GM20000 (cell line): Measurements from ENCODE around the gene USP40.

ENCODE experiments used
- DNase-seq: peaks from one replicate; pipeline ENCODE4 v3.0.0; 2012; ENCODE audit warnings: low spot score
- TF ChIP-seq, protein P1 (sequence below): IDR thresholded peaks from 2 replicates; pipeline ENCODE4 v1.5.1; 2012; ENCODE audit warnings: mild to moderate bottlenecking, control low read depth; ENCODE audit errors: extremely low read depth, missing control alignments

Gene USP40

DNA sequence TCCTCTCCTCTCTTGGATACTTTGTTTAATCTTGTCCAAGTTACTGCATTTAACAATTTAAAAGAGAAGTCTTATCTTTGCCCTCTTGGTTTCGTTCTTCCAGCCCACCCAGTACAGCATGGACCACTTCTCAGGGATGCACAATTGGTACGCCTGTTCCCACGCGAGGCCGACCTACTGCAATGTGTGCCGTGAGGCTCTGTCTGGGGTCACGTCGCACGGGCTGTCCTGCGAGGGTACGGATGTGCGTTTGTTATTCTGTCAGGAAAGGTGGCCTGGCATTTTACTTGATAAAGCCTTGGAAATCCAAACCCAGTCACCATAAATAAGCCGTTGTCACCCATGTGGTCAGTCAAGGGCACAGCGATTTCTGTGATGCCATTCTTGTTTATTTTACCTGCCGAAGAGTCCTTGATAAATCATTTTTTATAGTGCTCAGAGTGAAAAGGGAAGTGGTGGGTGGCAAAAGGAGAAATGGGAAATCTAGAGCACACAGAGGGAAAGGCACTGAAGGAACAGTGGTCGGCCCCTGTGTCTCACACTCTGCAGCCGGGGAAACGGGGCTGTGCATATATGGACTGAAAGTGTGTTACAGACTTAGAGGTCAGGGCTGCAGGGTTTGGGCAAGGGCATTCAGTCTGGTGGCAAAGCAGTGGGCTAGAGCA, 131.8 kb downstream of the USP40 start:
- DNase-seq: no peak
- TF ChIP-seq, protein P1, sequence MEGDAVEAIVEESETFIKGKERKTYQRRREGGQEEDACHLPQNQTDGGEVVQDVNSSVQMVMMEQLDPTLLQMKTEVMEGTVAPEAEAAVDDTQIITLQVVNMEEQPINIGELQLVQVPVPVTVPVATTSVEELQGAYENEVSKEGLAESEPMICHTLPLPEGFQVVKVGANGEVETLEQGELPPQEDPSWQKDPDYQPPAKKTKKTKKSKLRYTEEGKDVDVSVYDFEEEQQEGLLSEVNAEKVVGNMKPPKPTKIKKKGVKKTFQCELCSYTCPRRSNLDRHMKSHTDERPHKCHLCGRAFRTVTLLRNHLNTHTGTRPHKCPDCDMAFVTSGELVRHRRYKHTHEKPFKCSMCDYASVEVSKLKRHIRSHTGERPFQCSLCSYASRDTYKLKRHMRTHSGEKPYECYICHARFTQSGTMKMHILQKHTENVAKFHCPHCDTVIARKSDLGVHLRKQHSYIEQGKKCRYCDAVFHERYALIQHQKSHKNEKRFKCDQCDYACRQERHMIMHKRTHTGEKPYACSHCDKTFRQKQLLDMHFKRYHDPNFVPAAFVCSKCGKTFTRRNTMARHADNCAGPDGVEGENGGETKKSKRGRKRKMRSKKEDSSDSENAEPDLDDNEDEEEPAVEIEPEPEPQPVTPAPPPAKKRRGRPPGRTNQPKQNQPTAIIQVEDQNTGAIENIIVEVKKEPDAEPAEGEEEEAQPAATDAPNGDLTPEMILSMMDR: no peak

DNA sequence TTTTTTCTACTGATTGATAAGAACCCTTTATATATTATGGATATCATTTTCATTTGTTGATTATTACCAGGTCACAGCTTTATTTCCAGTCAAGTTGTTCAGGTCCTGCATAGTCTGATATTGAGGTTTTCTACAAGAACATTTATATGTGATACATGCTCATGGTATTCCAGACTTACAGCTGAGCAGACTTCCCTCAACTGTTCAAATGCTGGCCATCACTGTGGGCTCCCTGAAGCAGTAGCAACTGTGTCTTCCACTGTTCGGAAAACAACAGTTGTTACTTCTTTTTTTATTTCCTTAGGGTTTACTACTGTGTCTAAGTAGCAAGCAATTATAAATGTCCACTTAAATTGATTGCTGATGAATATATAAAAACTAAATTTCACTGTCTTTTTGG, 132.8 kb downstream of the USP40 start:
- DNase-seq: no peak
- TF ChIP-seq, protein P1: no peak

DNA sequence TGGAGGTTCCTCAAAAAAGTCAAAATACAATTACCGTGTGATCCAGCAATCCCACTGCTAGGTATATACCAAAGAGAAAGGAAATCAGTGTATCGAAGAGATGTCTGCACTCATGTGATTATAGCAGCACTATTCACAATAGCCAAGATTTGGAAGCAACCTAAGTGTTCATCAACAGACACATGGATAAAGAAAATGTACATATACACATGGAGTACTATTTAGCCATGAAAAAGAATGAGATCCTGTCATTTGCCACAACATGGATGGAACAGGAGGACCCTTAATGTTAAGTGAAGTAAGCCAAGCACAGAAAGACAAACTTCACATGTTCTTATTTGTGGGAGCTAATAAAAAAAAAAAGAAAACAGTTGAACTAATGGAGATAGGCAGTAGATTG, 133.6 kb downstream of the USP40 start:
- TF ChIP-seq, protein P1: no peak
- no peak for DNase-seq

DNA sequence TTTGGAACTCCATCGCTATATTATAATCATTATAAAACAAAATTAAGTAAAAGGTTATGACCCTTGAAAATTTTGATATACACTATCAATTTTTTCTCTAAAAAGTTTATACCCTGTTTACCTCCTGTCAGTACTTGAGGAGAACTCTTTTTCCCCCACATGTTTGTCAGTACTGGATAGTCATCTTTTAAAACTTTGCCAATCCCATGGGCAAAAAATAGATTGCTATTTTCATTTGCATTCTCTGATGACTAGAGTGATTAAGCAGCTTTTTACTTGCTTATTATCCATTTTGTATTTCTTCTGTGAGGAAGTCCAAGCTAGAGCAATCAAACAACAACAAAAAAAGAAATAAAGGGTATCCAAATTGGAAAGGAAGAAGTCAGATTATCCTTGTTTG, 135.9 kb downstream of the USP40 start:
- TF ChIP-seq, protein P1: no peak
- no peak for DNase-seq

DNA sequence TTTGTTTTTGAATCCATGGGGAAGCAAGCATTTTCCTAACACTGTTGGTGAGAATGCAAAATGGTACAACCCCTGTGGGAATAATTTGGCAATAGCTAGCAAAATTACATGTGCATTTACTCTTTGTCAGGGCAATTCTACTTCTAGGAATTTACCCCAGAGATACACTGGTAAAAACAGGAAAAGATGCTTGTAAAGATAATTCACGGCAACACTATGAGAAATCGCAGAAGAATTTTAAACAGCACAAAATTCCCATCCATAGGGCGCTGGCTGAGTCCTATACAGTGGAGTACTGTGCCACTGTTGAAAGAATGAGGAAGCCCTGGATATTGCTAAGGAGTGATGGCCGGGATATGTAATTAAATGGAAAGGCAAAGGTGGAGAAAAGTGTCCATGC, 136.5 kb downstream of the USP40 start:
- TF ChIP-seq, protein P1: no peak
- no peak for DNase-seq

DNA sequence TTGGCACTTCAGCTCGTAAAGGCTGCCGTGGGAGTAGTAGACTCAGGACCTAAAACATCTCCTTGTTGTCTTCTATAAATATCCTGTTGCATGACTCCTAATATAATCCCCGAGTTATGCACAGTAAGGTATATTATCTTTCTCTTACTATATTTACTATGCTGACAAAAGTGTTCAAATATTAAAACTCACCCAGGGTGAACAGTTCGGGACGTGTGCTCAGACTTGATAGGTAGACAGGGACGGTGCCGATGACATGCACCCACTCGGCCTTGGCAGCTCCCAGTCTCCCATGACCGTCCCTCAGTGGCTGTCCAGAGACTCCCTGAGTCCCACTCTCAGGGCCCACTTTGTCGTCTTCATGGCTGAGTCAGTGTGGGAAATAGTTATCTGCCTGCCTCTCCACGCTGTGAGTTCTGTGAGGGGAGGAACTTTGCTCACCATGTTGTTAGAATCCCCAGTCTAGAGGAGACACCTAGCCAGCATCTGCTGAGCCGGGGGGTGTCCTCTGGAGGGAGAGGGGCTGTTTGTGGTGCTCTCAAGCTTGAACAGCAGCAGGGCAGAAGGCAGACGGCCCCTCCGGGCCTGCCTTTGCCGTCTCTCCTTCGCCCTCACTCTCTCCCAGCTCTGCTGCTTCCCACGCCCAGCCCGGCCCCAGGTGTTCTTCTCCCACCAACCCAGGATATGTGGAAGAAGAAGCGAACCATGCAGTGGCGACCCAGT, 137.2 kb downstream of the USP40 start:
- TF ChIP-seq, protein P1: no peak

DNA sequence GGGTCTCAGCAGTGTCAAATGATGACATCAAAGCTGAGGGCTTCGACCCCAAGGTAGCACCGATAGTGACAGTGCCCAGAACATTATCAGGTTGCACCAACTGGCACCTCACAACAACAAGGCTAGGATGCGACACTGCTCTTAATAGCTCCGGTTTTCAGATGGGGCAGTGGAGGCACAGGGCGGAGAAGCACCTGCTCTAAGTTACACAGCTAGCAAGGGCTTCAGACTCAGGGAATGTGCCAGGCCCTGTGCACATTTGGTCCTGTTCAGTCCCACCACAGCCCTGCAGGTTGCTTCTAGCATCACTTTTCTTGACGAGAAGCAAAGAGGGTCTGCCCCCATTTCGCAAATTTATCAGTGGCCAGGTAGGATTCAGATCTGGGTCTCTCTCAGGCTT, 138.1 kb downstream of the USP40 start:
- no peak for DNase-seq
- TF ChIP-seq, protein P1: no peak

More for the DNA sequence above, 137.2 kb downstream of the USP40 start:
- DNase-seq: no peak
